Amniotic stem cell (primary cell): ENCODE results near the gene SUMF1.

Source experiments
- DNase-seq: peaks from one replicate; lab custom pipeline; 2025; lab: John Stamatoyannopoulos, UW

SUMF1 gene

DNA sequence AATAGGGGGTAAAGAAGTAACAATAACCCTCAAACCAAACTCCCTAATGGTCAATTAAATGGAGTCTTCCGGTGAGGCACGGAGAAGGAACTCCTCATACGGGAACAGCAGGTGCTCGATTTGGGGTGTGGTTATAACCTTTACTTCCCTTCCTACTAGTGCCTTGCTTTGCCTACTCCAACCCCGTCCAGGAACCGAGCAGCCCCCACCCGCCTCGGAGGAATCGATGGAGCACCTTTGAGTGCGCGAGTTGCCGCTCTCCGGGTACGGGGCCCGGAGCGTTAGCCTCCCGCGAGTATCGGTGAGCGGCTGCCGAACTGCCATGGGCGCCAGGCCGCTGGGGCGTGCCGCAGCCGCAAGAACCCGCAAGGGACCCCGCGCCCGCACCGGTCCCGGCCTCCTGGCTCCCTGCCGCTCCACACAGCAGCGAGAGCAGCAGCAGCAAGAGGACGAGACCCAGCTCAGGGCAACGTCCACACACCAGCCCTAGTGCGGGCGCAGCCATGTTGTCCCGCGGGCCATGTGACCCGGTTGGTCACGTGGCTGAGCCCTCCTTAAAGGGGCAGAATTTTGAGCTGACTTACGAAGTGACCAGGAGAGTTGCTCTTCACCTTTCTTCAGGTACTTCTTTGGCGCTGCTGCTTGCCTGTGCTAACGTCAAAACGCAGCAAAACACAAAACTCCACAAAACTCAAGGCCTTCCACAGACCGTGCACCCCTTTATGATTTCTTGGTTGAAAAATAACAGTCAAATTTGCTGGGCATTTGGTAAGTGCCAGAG, at the start of gene SUMF1:
Gene SUMF1, minus strand, starts transcription at position 529 of the 781 bp plus-strand sequence. Its CDS starts 24 bp downstream, at position 505.
- peak; percentile 45 for DNase-seq

- no peak for DNase-seq
Measured at GRCh38 chr3:4515916-4516579, 49.0 kb upstream of the SUMF1 start.

DNA sequence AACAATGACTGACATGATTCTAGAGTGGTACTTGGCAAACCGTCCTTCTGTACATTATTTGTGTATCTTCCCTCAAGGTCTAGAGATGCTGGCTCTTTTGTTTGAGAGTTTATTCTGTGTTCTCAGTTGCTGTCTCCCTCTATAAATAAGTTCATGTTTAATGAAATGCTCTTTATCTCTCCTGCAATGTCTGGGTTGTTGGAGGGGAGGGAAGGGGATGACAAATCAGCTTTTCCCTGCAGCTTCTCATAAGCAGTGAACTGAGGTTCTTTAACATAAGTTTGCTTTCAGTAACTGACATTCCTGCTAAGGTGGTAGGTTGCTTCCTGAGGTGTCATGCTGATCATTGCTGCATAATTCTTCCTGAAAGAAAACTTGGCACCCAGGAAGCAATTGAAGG, 47.8 kb upstream of the SUMF1 start:
- DNase-seq: no peak

DNA sequence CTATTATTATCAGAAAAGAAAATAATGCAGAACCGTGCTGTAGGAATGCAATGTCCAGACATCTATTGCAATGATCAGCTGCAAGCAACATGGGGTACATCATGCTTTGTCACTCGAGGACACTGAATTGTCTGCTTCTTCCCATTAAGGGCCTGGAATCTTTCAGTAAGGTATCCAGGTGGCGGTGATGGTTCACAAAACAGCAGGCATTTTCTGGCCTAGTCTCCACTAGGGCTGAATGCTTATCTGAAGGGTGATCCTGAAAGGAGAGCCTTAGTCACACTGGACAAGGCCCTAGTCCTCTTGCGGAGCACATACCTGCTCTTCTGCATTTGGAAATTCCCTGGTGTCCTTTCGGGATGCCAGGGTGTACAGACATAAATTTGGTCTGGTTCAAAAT, 47.3 kb upstream of the SUMF1 start:
- DNase-seq: no peak

DNA sequence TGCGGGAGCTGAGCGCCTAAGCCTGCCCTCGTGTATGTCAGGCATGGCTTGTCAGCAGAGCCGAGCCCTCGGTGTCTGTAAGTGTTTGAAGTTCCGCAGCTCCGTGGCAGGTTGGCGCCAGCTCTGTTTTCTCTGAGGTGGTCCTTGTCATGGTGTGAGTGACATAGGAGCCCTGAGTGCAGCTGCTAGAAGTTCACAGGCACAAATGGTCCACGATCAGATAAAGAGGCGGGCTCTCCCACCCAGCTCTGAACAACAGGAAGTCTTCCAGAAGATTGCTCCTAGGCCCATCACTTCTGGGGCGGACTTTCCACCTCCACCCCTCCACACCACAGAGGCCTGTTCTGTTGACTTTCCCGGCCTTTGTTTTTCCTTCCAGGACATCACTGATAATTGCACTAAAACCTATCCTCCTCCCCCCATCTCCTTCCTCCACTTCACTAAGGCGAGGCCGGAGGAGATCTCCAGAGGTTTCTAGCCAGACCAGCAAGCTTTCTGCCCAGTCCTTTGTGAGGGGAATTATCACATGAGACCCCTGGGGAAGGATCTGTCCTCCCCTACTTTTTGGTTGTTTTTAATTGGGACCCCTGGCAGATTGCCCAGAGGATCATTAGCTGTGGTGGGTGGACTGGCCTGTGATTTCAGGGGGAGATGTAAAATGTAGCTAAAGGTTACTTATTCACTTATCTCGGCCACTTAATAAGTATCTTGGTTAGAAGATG, 46.0 kb upstream of the SUMF1 start:
- DNase-seq: no peak

DNA sequence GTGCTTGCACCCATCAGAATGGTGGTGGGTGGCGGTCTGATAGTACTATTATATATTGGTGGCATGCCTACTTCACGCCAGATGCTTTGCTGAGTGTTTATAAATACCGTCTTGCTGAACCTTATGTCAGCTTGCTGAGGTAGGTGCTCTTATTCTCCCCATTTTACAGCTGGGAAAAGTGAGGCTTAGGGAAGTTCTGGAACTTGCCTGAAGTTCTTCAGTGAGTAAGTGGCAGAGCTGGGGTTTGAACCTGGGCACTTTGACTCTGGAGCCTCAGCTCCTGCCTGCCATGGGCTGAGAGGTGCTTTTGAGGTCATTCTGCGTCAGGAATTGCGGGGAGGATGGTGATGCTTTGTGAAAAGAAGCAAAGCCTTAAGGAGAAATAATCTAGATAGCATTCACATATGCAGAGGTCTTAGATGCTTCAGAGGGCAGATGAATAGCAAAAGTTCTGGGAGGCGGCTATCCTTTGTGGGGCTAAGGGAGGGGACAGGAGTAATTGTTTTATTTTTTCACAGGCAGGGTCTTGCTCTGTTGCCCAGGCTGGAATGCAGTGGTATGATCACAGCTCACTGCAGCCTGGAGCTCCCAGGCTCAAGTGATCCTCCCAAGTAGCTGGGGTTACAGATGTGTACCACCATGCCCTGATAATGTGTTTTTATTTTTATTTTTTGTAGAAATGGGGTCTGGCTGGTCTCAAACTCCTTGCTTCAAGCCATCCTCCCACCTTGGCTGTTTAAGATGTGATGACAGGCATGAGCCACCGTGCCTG, 44.6 kb upstream of the SUMF1 start:
- DNase-seq: no peak

GRCh38 chr3:4509983-4510755, 43.1 kb upstream of the SUMF1 start:
- no peak for DNase-seq

- DNase-seq: no peak
Measured at GRCh38 chr3:4509043-4509442, 42.0 kb upstream of the SUMF1 start.

- no peak for DNase-seq
Measured at GRCh38 chr3:4508048-4508981, 41.2 kb upstream of the SUMF1 start.

GRCh38 chr3:4507024-4507596, 40.0 kb upstream of the SUMF1 start:
- DNase-seq: no peak

DNA sequence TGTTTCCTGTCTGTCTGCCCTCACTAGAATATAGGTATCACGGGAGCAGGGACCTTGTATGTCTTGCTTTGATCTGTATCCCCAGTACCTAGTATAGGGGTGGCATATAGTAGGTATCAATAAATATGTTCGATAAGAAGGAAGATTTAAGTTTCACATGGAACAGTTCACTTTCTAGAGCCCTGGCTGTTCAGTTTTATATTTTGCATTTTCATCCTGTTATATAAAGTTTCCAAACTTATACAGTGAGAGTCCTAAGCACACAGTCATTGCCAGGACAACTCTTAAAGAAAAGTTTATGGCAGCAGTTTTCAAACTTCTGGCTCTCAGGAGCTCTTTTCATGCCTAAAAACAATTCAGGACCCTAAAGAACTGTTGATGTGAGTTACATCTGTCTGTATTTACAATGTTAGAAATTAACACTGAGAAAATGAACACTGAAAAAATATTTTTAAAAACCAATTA, 39.5 kb upstream of the SUMF1 start:
- DNase-seq: no peak

DNA sequence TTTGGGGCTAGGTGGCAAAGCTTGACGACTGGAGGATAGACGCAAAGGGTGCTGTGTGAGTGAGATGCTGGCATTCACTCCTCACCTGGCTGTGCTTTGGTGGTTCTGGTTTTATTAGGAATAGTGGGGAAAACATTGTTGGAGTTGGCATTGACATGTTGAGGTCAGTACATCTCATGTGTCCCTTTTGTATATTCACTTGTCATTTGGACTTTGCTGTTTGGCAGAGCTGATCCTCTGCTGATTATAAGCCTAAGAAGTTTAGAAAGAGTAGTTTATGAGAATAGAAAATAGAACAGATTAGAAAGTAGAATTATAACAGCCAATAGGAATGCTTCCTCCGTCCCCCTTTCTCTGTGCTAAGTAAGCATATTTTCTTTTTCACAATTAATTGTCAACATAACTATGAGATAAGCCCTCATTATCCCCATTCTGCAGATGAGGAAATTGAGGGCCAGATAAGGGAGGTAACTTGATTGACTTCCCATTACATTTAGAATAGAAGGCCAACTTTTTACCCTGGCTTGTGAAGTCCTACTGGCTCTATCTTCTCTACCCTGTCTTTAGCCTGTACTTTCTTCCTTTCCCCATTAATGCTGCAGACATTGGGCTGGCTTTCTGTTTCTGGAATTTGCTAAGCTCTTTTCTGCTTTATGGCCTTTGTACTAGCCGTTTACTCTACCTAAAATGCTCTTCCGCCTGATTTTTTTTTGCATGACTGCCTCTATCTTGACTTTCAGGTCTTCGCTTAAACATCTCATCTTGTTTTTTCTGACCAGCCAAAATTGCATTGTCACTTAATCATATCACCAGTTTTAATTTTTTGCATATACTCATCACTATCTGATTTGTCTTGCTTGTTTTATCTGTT, 38.9 kb upstream of the SUMF1 start:
- DNase-seq: no peak

- DNase-seq: no peak
Measured at GRCh38 chr3:4504340-4505261, 37.5 kb upstream of the SUMF1 start.

DNA sequence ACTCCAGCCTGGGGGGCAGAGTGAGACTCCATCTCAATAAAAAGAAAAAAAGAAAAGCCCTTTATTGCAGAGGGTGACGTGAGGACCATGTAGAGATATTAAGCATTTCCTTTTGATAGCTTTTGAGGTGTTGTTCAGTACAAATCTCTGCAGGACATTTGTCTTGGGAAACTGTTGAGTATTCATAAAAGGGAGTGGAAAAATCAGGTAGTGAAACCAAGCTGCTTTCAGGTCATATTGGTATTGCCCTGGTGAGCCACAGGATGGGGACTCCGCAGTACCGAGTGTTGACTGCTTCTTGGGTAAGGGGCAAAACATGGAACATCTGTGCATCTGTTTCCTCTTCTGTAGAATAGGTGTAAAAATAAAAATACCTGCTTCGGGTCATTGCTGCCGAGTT, 36.0 kb upstream of the SUMF1 start:
- no peak for DNase-seq

- no peak for DNase-seq
Measured at GRCh38 chr3:4501927-4502326, 34.9 kb upstream of the SUMF1 start.

DNA sequence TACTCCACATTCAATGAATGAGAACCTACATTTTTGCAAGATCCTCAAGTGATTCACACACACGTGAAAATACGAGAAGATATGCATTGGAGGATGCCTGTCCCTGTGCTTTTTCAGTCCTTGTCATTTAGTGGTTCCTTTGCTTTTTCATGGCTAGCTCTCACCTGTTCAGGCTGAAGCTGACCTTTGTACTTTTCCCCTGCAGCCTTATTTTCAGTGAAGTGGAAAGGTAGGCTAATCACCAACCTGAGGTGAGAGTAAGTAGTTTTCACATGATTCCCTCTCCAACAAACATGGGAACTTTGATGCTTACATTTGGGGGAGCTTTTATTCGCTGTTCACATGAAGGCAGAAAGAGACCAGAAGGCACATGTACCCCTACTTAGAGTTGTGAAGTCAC, 34.4 kb upstream of the SUMF1 start:
- DNase-seq: no peak

DNA sequence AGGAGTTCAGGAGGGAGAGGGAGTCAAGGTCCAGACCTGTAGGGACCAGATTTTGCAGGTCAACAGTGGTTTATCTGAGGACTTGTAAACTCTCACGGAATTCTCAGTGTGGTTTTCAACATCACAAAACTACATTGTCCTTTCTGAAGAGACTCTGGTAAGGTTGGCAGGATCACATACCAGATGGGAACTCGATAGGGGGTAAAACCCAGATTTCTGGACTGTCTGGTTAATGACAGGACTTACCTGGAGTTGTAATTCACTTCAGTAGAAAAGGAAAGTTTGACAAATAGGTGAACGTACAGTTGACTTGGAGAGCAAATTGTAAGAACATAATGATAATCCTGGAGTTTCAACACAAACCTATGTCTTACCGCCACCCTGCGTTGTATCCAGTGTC, 31.4 kb upstream of the SUMF1 start:
- no peak for DNase-seq

- DNase-seq: no peak
Measured at GRCh38 chr3:4497843-4498324, 30.8 kb upstream of the SUMF1 start.
